SHP77 treated with DMSO at 0.1 percent for 48 hours (cell line): Measurements from ENCODE around the gene ACE.
"Not testable (repeated sequence)": the region's sequence is repeated elsewhere in the genome, so short reads cannot be mapped to it uniquely, and the experiment has no call there.

Source experiments
- DNase-seq: peaks from one replicate; lab custom pipeline; 2025; lab: John Stamatoyannopoulos, UW

Gene ACE

GRCh38 chr17:63444457-63444856 lies 32.4 kb upstream of the ACE start:
- DNase-seq, result no peak

- no peak for DNase-seq
These were observed 31.8 kb upstream of the ACE start for GRCh38 chr17:63445065-63445464.

- no peak for DNase-seq
These were observed 31.3 kb upstream of the ACE start for GRCh38 chr17:63445571-63445953.

- DNase-seq, result peak; percentile 37
These were observed 30.7 kb upstream of the ACE start, which contains the start of gene CYB561 for GRCh38 chr17:63445954-63446752. CYB561 (minus strand) TSS chr17:63446306; CDS start chr17:63437547, 8,759 bp downstream.

GRCh38 chr17:63446753-63447470 lies 29.9 kb upstream of the ACE start:
- peak; percentile 52 for DNase-seq

GRCh38 chr17:63447471-63448009 lies 29.3 kb upstream of the ACE start:
- no peak for DNase-seq

- DNase-seq, result no peak
These were observed 28.2 kb upstream of the ACE start for GRCh38 chr17:63448655-63449054.

- no peak for DNase-seq
These were observed 26.3 kb upstream of the ACE start for GRCh38 chr17:63450551-63450950.

GRCh38 chr17:63451150-63451549 lies 25.7 kb upstream of the ACE start:
- DNase-seq, result no peak

GRCh38 chr17:63452046-63452961 lies 24.6 kb upstream of the ACE start:
- no peak for DNase-seq

- no peak for DNase-seq
These were observed 23.8 kb upstream of the ACE start for GRCh38 chr17:63452962-63453551.

GRCh38 chr17:63454357-63454756 lies 22.5 kb upstream of the ACE start:
- not testable (repeated sequence) for DNase-seq

GRCh38 chr17:63454915-63455314 lies 21.9 kb upstream of the ACE start:
- no peak for DNase-seq

- DNase-seq, result no peak
These were observed 21.4 kb upstream of the ACE start for GRCh38 chr17:63455417-63455816.

- no peak for DNase-seq
These were observed 18.4 kb upstream of the ACE start for GRCh38 chr17:63458478-63458877.

- DNase-seq, result no peak
These were observed 16.8 kb upstream of the ACE start for GRCh38 chr17:63460018-63460417.

GRCh38 chr17:63463771-63464170 lies 13.1 kb upstream of the ACE start:
- no peak for DNase-seq

GRCh38 chr17:63464691-63465236 lies 12.1 kb upstream of the ACE start:
- DNase-seq, result no peak

GRCh38 chr17:63468099-63468498 lies 8.8 kb upstream of the ACE start:
- not testable (repeated sequence) for DNase-seq

GRCh38 chr17:63474174-63474573 lies 2.7 kb upstream of the ACE start:
- no peak for DNase-seq
